ENCODE data around the gene ARHGAP45. TPM values are rescaled to one million over a fixed set of nuclear protein-coding genes. Genes with fewer than 3 reads are reported as not detected.

The ARHGAP45 gene
- total RNA-seq, 1 donor, result 217 TPM

- DNase-seq (ENCODE audit: low read depth in 2 of 3, low spot score in 2 of 3), result no peak
These were observed 29.3 kb upstream of the ARHGAP45 start for GRCh38 chr19:1037621-1038064.

- DNase-seq (ENCODE audit: low read depth in 2 of 3, low spot score in 2 of 3), result no peak
These were observed 27.9 kb upstream of the ARHGAP45 start for GRCh38 chr19:1038978-1039645.

- peak; percentile 96 to 98 (median 97) for DNase-seq (ENCODE audit: low read depth in 2 of 3, low spot score in 2 of 3)
These were observed 27.1 kb upstream of the ARHGAP45 start, which contains the start of gene ABCA7 for GRCh38 chr19:1039646-1040475. Gene ABCA7, plus strand, starts transcription at chr19:1040107. Its CDS starts 1,255 bp downstream, at chr19:1041362.

DNA sequence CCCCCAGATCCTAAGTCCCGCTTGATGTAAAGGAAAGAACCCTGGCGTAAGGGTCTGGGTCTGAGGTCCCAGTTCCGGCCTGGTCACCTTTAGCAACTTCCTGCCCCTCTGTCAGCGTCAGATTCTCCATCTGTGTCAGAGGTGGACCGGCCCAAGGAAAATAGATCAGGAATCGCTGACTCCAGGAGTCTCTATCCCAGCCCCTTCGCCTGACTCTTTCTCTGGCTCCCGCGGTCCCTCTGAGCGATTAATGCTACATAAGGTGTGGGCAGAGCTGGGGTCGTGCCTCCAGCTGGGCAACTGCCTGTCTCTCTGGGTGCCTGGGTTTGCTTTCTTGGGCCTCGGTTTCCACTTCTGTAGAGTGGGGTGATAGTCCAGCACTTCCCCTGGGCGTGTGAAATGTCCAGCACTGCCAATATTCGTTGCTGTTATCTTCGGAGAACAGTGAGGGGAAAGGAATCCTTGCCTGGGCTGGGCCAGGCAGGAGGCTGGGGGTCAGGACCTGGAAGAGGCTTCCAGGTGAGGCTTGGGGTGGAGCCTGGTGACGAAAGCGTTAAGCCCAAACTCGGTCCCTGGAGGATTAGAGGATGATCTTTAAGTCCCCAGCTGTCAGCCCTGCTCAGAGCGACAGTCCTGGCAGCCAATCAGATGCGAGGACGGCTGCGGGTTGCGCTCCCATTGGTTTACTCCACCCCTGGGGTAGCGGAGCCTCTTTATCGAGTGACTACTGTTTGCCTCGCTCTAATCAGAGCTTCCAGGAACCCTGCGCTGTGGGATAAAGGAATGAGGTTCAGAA is 26.3 kb upstream of the ARHGAP45 start:
- peak in 2 of 3 donors; percentile 82 to 90 for DNase-seq (ENCODE audit: low read depth in 2 of 3, low spot score in 2 of 3)

DNA sequence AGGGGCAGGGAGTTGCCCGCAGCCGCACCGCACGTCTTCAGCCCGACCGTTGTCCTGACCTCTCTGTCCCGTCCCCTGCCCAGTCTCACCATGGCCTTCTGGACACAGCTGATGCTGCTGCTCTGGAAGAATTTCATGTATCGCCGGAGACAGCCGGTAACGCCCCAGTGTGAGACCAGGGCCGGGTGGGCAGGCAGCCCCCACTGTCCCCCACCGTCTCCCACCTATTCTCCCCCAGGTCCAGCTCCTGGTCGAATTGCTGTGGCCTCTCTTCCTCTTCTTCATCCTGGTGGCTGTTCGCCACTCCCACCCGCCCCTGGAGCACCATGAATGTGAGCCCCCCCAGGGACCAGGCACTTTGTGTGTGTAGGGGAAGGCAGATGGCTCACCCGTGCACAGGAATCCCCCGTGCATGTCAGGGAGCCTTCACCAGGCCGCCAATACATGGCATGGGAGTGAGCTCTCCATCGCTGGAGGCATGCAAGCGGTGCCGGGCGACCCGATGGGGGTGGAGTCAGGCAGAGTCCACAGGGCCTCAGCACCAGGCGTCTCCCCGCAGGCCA is 25.6 kb upstream of the ARHGAP45 start:
- no peak for DNase-seq (ENCODE audit: low read depth in 2 of 3, low spot score in 2 of 3)

DNA sequence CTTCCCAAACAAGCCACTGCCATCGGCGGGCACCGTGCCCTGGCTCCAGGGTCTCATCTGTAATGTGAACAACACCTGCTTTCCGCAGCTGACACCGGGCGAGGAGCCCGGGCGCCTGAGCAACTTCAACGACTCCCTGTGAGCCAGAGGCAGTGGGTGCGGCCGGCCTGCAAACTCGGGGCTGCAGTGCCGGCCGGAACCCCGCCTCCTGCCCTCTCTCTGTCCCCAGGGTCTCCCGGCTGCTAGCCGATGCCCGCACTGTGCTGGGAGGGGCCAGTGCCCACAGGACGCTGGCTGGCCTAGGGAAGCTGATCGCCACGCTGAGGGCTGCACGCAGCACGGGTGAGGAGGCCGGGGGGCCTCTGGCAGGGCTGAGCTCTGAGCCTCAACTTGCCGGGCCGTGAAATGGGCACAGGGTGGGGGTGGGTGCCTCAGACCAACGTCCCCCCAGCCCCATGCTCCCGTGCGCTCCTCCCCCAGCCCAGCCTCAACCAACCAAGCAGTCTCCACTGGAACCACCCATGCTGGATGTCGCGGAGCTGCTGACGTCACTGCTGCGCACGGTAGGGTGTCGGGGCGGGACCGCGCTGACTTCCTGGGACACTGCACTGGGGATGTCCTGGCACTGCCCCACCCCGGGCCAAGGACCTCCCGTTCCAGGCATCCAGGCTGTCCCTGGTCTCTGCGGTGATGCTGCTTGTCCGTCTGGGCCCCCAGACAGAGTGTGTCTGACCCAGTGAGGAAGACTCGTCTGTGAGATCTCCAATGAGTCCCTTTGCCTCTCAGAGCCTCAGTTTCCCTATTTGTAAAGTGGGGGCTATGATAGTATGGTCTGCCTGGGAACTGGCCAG is 24.9 kb upstream of the ARHGAP45 start:
- no peak for DNase-seq (ENCODE audit: low read depth in 2 of 3, low spot score in 2 of 3)

DNA sequence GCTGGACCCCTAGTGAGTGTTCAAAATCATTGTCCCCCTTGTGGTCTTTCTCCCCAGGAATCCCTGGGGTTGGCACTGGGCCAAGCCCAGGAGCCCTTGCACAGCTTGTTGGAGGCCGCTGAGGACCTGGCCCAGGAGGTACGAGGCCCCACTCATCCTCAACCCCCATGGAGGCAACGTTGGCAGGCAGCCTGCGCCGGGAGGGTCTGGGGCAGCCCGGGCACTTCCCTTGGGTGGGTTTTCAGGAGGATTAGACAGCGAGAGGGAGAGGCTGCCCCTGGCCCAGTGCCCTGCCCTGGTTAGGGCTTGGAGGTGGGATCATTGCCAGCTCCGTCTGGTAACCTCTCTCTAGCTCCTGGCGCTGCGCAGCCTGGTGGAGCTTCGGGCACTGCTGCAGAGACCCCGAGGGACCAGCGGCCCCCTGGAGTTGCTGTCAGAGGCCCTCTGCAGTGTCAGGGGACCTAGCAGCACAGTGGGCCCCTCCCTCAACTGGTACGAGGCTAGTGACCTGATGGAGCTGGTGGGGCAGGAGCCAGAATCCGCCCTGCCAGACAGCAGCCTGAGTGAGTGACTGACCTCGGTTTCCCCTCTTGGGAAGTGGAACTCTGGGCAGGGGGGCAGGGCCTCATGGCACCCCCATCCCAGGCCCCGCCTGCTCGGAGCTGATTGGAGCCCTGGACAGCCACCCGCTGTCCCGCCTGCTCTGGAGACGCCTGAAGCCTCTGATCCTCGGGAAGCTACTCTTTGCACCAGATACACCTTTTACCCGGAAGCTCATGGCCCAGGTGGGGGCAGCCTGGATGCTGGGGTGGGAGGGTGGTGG is 24.1 kb upstream of the ARHGAP45 start:
- DNase-seq (ENCODE audit: low read depth in 2 of 3, low spot score in 2 of 3), result no peak

GRCh38 chr19:1045247-1045603 is 21.7 kb upstream of the ARHGAP45 start:
- peak in 2 of 3 donors; percentile 65 to 70 for DNase-seq (ENCODE audit: low read depth in 2 of 3, low spot score in 2 of 3)

DNA sequence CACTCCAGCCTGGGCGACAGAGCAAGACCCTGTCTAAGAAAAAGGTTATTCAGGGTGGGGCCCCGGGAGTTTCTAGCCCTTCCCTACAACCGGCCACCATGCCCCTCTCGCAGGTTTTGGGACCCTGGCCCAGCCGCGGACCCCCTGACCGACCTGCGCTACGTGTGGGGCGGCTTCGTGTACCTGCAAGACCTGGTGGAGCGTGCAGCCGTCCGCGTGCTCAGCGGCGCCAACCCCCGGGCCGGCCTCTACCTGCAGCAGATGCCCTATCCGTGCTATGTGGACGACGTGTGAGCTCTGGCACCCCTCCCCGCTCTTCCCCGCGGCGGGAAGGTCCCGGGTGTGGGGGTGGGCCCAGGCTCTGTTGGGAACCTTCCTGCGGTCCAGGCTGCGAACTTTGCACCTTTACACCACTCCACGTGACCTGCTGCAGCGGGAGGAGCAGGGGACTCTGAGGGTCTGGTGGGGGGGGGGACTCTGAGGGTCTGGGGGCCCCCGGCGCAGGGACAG is 20.8 kb upstream of the ARHGAP45 start:
- no peak for DNase-seq (ENCODE audit: low read depth in 2 of 3, low spot score in 2 of 3)

GRCh38 chr19:1046836-1047695 is 19.9 kb upstream of the ARHGAP45 start:
- no peak for DNase-seq (ENCODE audit: low read depth in 2 of 3, low spot score in 2 of 3)

DNA sequence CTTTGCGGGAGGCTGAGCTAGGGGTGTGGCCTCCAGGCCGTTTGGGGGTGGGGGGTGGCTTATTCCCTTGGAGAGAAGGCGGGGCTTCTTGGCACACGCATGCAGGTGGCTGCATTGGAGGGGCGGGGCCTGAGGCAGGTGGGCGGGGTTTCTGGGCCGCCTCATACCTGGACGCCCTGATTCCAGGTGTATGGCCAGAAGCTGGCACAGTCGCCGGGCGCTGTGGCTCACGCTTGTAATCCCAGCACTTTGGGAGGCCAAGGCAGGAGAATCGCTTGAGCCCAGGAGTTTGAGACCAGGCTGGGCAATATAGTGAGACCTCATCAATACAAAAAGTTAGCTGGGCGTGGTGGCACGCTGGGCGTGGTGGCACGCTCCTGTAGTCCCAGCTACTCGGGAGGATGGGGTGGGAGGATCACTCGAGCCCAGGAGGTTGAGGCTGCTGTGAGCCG is 19.2 kb upstream of the ARHGAP45 start:
- DNase-seq (ENCODE audit: low read depth in 2 of 3, low spot score in 2 of 3), result no peak

DNA sequence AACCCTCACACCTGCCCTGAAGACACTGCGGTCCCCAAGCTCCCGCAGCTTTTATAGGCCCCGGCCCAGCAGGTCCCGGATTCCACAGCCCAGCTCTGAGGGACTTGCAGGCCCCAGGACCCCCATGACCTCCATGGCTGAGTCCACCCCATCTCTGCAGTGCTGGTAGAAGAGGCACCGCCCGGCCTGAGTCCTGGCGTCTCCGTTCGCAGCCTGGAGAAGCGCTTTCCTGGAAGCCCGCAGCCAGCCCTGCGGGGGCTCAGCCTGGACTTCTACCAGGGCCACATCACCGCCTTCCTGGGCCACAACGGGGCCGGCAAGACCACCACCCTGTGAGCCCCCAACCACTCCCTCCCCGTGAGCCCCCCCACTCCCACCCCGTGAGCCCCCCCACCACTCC is 17.9 kb upstream of the ARHGAP45 start:
- no peak for DNase-seq (ENCODE audit: low read depth in 2 of 3, low spot score in 2 of 3)

DNA sequence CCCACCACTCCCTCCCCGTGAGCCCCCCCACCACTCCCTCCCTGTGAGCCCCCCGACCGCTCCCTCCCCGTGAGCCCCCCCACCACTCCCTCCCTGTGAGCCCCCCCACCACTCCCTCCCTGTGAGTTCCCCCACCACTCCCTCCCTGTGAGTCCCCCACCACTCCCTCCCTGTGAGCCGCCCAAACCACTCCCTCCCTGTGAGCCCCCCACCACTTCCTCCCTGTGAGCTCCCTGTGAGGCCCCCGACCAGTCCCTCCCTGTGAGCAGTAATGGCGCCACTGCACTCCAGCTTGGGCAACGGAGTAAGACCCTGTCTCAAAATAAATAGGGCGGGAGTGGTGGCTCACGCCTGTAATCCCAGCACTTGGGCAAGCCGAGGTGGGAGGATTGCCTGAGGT is 17.2 kb upstream of the ARHGAP45 start:
- peak in 1 of 3 donors; percentile 60 for DNase-seq (ENCODE audit: low read depth in 2 of 3, low spot score in 2 of 3)

DNA sequence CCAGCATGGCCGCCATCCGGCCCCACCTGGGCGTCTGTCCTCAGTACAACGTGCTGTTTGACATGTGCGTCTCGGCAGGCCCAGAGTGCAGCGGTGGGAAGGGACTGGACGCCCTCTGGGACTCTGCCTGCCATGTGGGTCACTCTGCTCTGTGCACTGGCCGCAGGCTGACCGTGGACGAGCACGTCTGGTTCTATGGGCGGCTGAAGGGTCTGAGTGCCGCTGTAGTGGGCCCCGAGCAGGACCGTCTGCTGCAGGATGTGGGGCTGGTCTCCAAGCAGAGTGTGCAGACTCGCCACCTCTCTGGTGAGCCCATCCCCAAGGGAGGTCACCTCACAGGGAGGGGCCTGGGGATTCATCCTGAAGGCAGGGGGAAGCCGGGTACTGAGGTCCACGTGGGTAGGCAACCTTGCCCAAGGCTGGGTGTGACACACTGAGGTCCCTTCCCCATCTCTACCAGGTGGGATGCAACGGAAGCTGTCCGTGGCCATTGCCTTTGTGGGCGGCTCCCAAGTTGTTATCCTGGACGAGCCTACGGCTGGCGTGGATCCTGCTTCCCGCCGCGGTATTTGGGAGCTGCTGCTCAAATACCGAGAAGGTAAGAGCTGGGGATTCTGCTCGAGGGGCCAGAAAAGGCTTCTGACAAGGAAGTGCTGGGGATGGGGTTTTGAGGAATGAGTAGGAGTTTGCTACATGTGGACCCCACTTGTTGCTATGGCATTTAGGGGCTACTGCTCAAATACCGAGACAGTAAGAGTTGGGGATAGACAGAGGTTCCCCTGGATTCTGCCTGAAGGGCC is 15.8 kb upstream of the ARHGAP45 start:
- no peak for DNase-seq (ENCODE audit: low read depth in 2 of 3, low spot score in 2 of 3)

- no peak for DNase-seq (ENCODE audit: low read depth in 2 of 3, low spot score in 2 of 3)
These were observed 15.2 kb upstream of the ARHGAP45 start for GRCh38 chr19:1051791-1052190.

DNA sequence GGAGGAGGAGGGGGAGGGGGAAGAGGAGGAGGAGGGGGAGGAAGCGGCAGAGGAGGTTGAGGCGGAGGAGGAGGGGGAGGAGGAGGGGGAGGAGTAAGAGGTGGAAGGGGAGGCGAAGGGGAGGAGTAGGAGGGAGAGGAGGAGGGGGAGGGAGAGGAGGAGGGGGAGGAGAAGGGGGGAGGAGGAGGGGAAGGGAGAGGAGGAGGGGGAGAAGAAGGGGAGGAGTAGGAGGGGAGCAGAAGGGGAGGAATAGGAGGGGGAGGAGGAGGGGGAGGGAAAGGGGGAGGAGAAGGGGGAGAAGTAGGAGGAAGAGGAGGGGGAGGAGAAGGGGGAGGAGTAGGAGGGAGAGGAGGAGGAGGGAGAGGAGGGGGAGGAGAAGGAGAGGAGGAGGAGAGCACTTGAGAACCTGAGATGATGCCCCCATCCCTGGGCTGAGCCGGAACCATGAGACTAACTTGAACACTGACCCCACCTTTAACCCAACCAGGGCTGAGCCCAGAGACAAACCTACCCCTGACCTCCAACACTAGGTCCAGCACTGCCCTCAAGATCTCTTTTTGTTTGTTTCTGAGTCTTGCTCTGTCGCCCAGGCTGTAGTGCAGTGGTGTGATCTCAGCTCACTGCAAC is 14.5 kb upstream of the ARHGAP45 start:
- no peak for DNase-seq (ENCODE audit: low read depth in 2 of 3, low spot score in 2 of 3)
